Measurements from ENCODE around the gene MBP. TPM values are rescaled to one million over a fixed set of nuclear protein-coding genes. Genes with fewer than 3 reads are reported as not detected.
A peak's percentile ranks its signal among the peaks of the same experiment; 100 is the strongest.

The MBP gene
- total RNA-seq, 1 experiment from 2014 or later: 47.4 TPM

- intact Hi-C loops (cut with micrococcal nuclease): no loop called here
- Histone ChIP-seq H3K27me3 (ENCODE audit: low read length) (no peaks in the 10 kb centered on the region), H3K4me1 (ENCODE audit: insufficient read depth, low read length) (peaks cover 24% of the 10 kb centered on the region), H3K9me2 (replicated peaks; ENCODE audit: low read length) (no peaks in the 10 kb centered on the region), H3K9me3 (ENCODE audit: low read length) (no peaks in the 10 kb centered on the region), H2AFZ (ENCODE audit: low read length) (no peak overlapping the region), H3K4me2 (ENCODE audit: low read length) (no peak overlapping the region), H3K27ac (ENCODE audit: low read length) (no peak overlapping the region), H3K36me3 (ENCODE audit: low read depth, low read length) (no peaks in the 10 kb centered on the region), H4K20me1 (ENCODE audit: low read length) (no peaks in the 10 kb centered on the region), H3K79me2 (ENCODE audit: low read length) (peaks cover 21% of the 10 kb centered on the region), H3F3A (ENCODE audit: low read length, unreplicated experiment) (no peaks in the 10 kb centered on the region), H3K4me3 (ENCODE audit: low read length) (no peak overlapping the region), H3K9ac (ENCODE audit: low read length) (no peak overlapping the region)
- BruUV-seq (replicated peaks): no TSS peak
- ATAC-seq (no peak), DNase-seq (no peak)
- TF ChIP-seq CTCF (conservative IDR thresholded peaks at IDR 0.05; ENCODE audit: low read depth, low read length) (no peak), EZH2 (IDR thresholded peaks at IDR 0.05; ENCODE audit: low read length, unreplicated experiment) (no peak), EZH2phosphoT487 (IDR thresholded peaks at IDR 0.05; ENCODE audit: borderline replicate concordance, low read length) (no peak)
- ChIA-PET POLR2A (ENCODE audit: unreplicated experiment) (no interaction called here), CTCF (no interaction called here)
Measured at GRCh38 chr18:77037567-77037966, 95.0 kb downstream of the MBP start.

- peak overlapping the region; percentile 77 for H3K9ac ChIP-seq (ENCODE audit: low read length)
- POLR2A ChIA-PET (ENCODE audit: unreplicated experiment): interaction anchor here (0.7 to 1.2 kb wide), 3 partner anchors 97 to 1024 kb away, joined by 5 to 29 read pairs (median 16); partner anchors contain the start of gene MBP
Measured at GRCh38 chr18:77035380-77036187, 97.0 kb downstream of the MBP start.

More at GRCh38 chr18:77035380-77036187, 97.0 kb downstream of the MBP start:
- H3K4me1 ChIP-seq (ENCODE audit: insufficient read depth, low read length): peaks cover 24% of the 10 kb centered on the region
- peak overlapping the region; percentile 95 for H3K27ac ChIP-seq (ENCODE audit: low read length)
- H3K36me3 ChIP-seq (ENCODE audit: low read depth, low read length): no peaks in the 10 kb centered on the region
- H3K4me2 ChIP-seq (ENCODE audit: low read length): peak overlapping the region; percentile 83
- intact Hi-C loops (cut with micrococcal nuclease): loop anchor here (2.0 kb wide), 1 partner anchor 19 kb away; no protein-coding TSS in a partner anchor
- H3K79me2 ChIP-seq (ENCODE audit: low read length): peaks cover 21% of the 10 kb centered on the region
- TF ChIP-seq EZH2phosphoT487 (IDR thresholded peaks at IDR 0.05; ENCODE audit: borderline replicate concordance, low read length) (no peak), CTCF (conservative IDR thresholded peaks at IDR 0.05; ENCODE audit: low read depth, low read length) (no peak), EZH2 (IDR thresholded peaks at IDR 0.05; ENCODE audit: low read length, unreplicated experiment) (no peak)
- H3K27me3 ChIP-seq (ENCODE audit: low read length): no peaks in the 10 kb centered on the region
- BruUV-seq (replicated peaks): no TSS peak
- H3K4me3 ChIP-seq (ENCODE audit: low read length): peak overlapping the region; percentile 52
- no peaks in the 10 kb centered on the region for H3K9me3 ChIP-seq (ENCODE audit: low read length)
- ATAC-seq (peak; percentile 88), DNase-seq (peak; percentile 83)
- CTCF ChIA-PET: interaction anchor here (1.2 kb wide), 1 partner anchor 19 kb away, joined by 8 read pairs; no protein-coding TSS in a partner anchor
- H3K9me2 ChIP-seq (replicated peaks; ENCODE audit: low read length): no peaks in the 10 kb centered on the region
- H3F3A ChIP-seq (ENCODE audit: low read length, unreplicated experiment): no peaks in the 10 kb centered on the region
- H4K20me1 ChIP-seq (ENCODE audit: low read length): no peaks in the 10 kb centered on the region
- peak overlapping the region; percentile 19; the same call in 1 of the 2 replicates for H2AFZ ChIP-seq (ENCODE audit: low read length)

All from PC-3 (cell line).